ENCODE data around the gene FAF1.
"Not testable (repeated sequence)": the region's sequence is repeated elsewhere in the genome, so short reads cannot be mapped to it uniquely, and the experiment has no call there.

Gene FAF1

GRCh38 chr1:50879137-50879536 lies 80.9 kb downstream of the FAF1 start:
- no peak for DNase-seq (ENCODE audit: extremely low spot score)
- TF ChIP-seq HDGF (IDR thresholded peaks at IDR 0.05; ENCODE audit: borderline replicate concordance) = no peak
- no peak for TF ChIP-seq BHLHE40 (IDR thresholded peaks at IDR 0.05; ENCODE audit: borderline replicate concordance)
- no peak for TF ChIP-seq SP1 (IDR thresholded peaks at IDR 0.05)
- POLR2A ChIA-PET = no interaction called here
- CTCF ChIA-PET = no interaction called here

- TF ChIP-seq SUZ12 (IDR thresholded peaks at IDR 0.05) (no peak), CTBP1 (IDR thresholded peaks at IDR 0.05; ENCODE audit: borderline replicate concordance) (no peak), FOXA1 (IDR thresholded peaks at IDR 0.05) (no peak), HDGF (IDR thresholded peaks at IDR 0.05; ENCODE audit: borderline replicate concordance) (no peak), FOXK2 (IDR thresholded peaks at IDR 0.05) (no peak)
- ChIA-PET POLR2A (no interaction called here), CTCF (no interaction called here)
- no peak for DNase-seq (ENCODE audit: extremely low spot score)
Measured at GRCh38 chr1:50878434-50878833, 81.6 kb downstream of the FAF1 start.

GRCh38 chr1:50877641-50878040 lies 82.4 kb downstream of the FAF1 start:
- TF ChIP-seq ELF4 (IDR thresholded peaks at IDR 0.05) (no peak), TARDBP (IDR thresholded peaks at IDR 0.05) (no peak), PKNOX1 (IDR thresholded peaks at IDR 0.05) (no peak), FOXM1 (IDR thresholded peaks at IDR 0.05; ENCODE audit: borderline replicate concordance) (no peak), LEF1 (IDR thresholded peaks at IDR 0.05; ENCODE audit: borderline replicate concordance) (no peak), BHLHE40 (IDR thresholded peaks at IDR 0.05; ENCODE audit: borderline replicate concordance) (no peak)
- CTCF ChIA-PET = no interaction called here
- POLR2A ChIA-PET = no interaction called here
- no peak for DNase-seq (ENCODE audit: extremely low spot score)

- DNase-seq (ENCODE audit: extremely low spot score) = peak; percentile 49
- no peak for TF ChIP-seq NFRKB (IDR thresholded peaks at IDR 0.05)
- no peak for TF ChIP-seq ZNF384 (IDR thresholded peaks at IDR 0.05)
- TF ChIP-seq FOXM1 (IDR thresholded peaks at IDR 0.05; ENCODE audit: borderline replicate concordance) = no peak
- no peak for TF ChIP-seq ARNT (IDR thresholded peaks at IDR 0.05)
- TF ChIP-seq CTBP1 (IDR thresholded peaks at IDR 0.05; ENCODE audit: borderline replicate concordance) = no peak
- no peak for TF ChIP-seq FOXA1 (IDR thresholded peaks at IDR 0.05)
- TF ChIP-seq L3MBTL2 (conservative IDR thresholded peaks at IDR 0.05) = no peak
- no peak for TF ChIP-seq BHLHE40 (IDR thresholded peaks at IDR 0.05; ENCODE audit: borderline replicate concordance)
- no peak for TF ChIP-seq SUZ12 (IDR thresholded peaks at IDR 0.05)
- TF ChIP-seq LEF1 (IDR thresholded peaks at IDR 0.05; ENCODE audit: borderline replicate concordance) = no peak
- no peak for TF ChIP-seq HDGF (IDR thresholded peaks at IDR 0.05; ENCODE audit: borderline replicate concordance)
- POLR2A ChIA-PET = no interaction called here
- CTCF ChIA-PET = interaction anchor here (0.6 to 1.0 kb wide), 4 partner anchors 8 to 319 kb away, joined by 3 to 4 read pairs (median 3); no protein-coding TSS in a partner anchor
Measured at GRCh38 chr1:50873458-50874187, 86.4 kb downstream of the FAF1 start.

GRCh38 chr1:50864845-50865244 lies 95.2 kb downstream of the FAF1 start:
- DNase-seq (ENCODE audit: extremely low spot score); POLR2A ChIA-PET; CTCF ChIA-PET: not testable (repeated sequence)

GRCh38 chr1:50861772-50862171 lies 98.3 kb downstream of the FAF1 start:
- POLR2A ChIA-PET = no interaction called here
- CTCF ChIA-PET = no interaction called here
- no peak for TF ChIP-seq FOXM1 (IDR thresholded peaks at IDR 0.05; ENCODE audit: borderline replicate concordance)
- TF ChIP-seq CTBP1 (IDR thresholded peaks at IDR 0.05; ENCODE audit: borderline replicate concordance) = no peak
- TF ChIP-seq L3MBTL2 (conservative IDR thresholded peaks at IDR 0.05) = no peak
- TF ChIP-seq ARNT (IDR thresholded peaks at IDR 0.05) = no peak
- no peak for TF ChIP-seq SUZ12 (IDR thresholded peaks at IDR 0.05)
- TF ChIP-seq SP1 (IDR thresholded peaks at IDR 0.05) = no peak
- TF ChIP-seq HDGF (IDR thresholded peaks at IDR 0.05; ENCODE audit: borderline replicate concordance) = no peak
- TF ChIP-seq LEF1 (IDR thresholded peaks at IDR 0.05; ENCODE audit: borderline replicate concordance) = no peak
- no peak for DNase-seq (ENCODE audit: extremely low spot score)

- ChIA-PET POLR2A (no interaction called here), CTCF (no interaction called here)
- no peak for DNase-seq (ENCODE audit: extremely low spot score)
- no peak for TF ChIP-seq FOXK2 (IDR thresholded peaks at IDR 0.05)
- TF ChIP-seq CTBP1 (IDR thresholded peaks at IDR 0.05; ENCODE audit: borderline replicate concordance) = no peak
- TF ChIP-seq BHLHE40 (IDR thresholded peaks at IDR 0.05; ENCODE audit: borderline replicate concordance) = no peak
- no peak for TF ChIP-seq SUZ12 (IDR thresholded peaks at IDR 0.05)
- no peak for TF ChIP-seq ARNT (IDR thresholded peaks at IDR 0.05)
- TF ChIP-seq ELF4 (IDR thresholded peaks at IDR 0.05) = no peak
- TF ChIP-seq FOXM1 (IDR thresholded peaks at IDR 0.05; ENCODE audit: borderline replicate concordance) = no peak
- TF ChIP-seq LEF1 (IDR thresholded peaks at IDR 0.05; ENCODE audit: borderline replicate concordance) = no peak
- TF ChIP-seq NFRKB (IDR thresholded peaks at IDR 0.05) = no peak
Measured at GRCh38 chr1:50860702-50861101, 99.4 kb downstream of the FAF1 start.

GRCh38 chr1:50860256-50860655 lies 99.8 kb downstream of the FAF1 start:
- ChIA-PET CTCF (no interaction called here), POLR2A (no interaction called here)
- TF ChIP-seq FOXA1 (IDR thresholded peaks at IDR 0.05) (no peak), ELF4 (IDR thresholded peaks at IDR 0.05) (no peak), LEF1 (IDR thresholded peaks at IDR 0.05; ENCODE audit: borderline replicate concordance) (no peak), ARNT (IDR thresholded peaks at IDR 0.05) (no peak)
- no peak for DNase-seq (ENCODE audit: extremely low spot score)
